BJ (cell line): ENCODE data around the gene GUF1. TPM values are rescaled to one million over a fixed set of nuclear protein-coding genes. Genes with fewer than 3 reads are reported as not detected.

Experiments used
- CTCF ChIA-PET: fragments of 350-600 bp; formaldehyde crosslinking; extraction: SDS; loops from one replicate; lab custom pipeline; 2021; ENCODE audit warnings: antibody characterized with exemption, inconsistent platforms; lab: Yijun Ruan, JAX
- POLR2A ChIA-PET: fragments of 300-600 bp; sonication (Branson Sonifier 250); formaldehyde crosslinking; extraction: SDS; loops from one replicate; lab custom pipeline; 2021; ENCODE audit warnings: antibody characterized with exemption; lab: Charles Lee
- DNase-seq: peaks from one replicate; pipeline ENCODE4 v3.0.0-alpha.2; 2011; ENCODE audit warnings: low read depth
- H3K27me3 ChIP-seq: 2 replicates; pipeline ENCODE4 v1.6.0; 2011; ENCODE audit warnings: low read length; ENCODE audit not compliant: control insufficient read depth, insufficient read depth
- H3K36me3 ChIP-seq: 2 replicates; pipeline ENCODE4 v1.5.1; 2011; ENCODE audit warnings: low read length; ENCODE audit not compliant: control insufficient read depth, insufficient read depth
- H3K4me3 ChIP-seq: 2 replicates; pipeline ENCODE4 v1.5.1; 2011; ENCODE audit warnings: low read depth, mild to moderate bottlenecking, control low read depth, low read length
- CTCF ChIP-seq: IDR thresholded peaks from 2 replicates; pipeline ENCODE4 v1.5.1; 2011; ENCODE audit warnings: low read depth, mild to moderate bottlenecking, control low read depth, inconsistent platforms, low read length, moderate library complexity; ENCODE audit not compliant: insufficient read depth
- polyA plus RNA-seq: library from polyadenylated mRNA; depleted of rRNA; stranded (reverse); fragments of >200 nt; gene quantifications from 2 replicates; pipeline ENCODE4 v1.2.3, GENCODE V29; 2011

The GUF1 gene
- polyA plus RNA-seq, 1 experiment: 6.5 TPM

- POLR2A ChIA-PET: no interaction called here
- CTCF ChIA-PET: no interaction called here
- no peak for DNase-seq
- Histone ChIP-seq H3K36me3 (no peaks in the 10 kb centered on the region), H3K27me3 (no peaks in the 10 kb centered on the region), H3K4me3 (no peak overlapping the region)
- TF ChIP-seq CTCF: no peak
These were observed 3.7 kb upstream of the GUF1 start for GRCh38 chr4:44674471-44674870.

DNA sequence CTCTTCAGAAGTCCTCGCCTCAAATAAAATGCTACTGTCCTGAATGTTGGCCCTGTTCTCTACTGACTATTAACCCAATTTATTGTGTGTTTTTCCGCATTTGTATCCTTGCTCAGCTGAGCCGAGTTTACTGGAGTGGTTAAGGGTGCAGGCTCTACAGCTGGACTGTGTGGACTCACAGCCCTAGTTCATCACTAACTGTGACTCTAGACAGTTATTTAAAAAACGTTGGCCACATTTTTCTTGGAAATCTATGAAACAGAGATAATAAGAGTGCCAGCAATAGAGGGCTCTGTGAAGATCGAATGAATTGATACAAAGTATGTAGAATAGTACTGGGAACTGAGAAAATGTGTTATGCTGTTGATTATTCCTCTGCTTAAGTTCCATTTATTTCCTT is 2.9 kb upstream of the GUF1 start:
- Histone ChIP-seq H3K36me3 (no peaks in the 10 kb centered on the region), H3K4me3 (no peak overlapping the region), H3K27me3 (no peaks in the 10 kb centered on the region)
- CTCF ChIA-PET: no interaction called here
- POLR2A ChIA-PET: no interaction called here
- no peak for DNase-seq
- TF ChIP-seq CTCF: no peak

- ChIA-PET POLR2A (no interaction called here), CTCF (interaction anchor here (3.0 kb wide), 1 partner anchor 47 kb away, joined by 9 read pairs; the partner anchor contains the start of gene GNPDA2)
- TF ChIP-seq CTCF: no peak
- no peaks in the 10 kb centered on the region for H3K27me3 ChIP-seq
- peak overlapping the region; percentile 95 for H3K4me3 ChIP-seq
- DNase-seq: no peak
- peaks cover 2% of the 10 kb centered on the region; the same call in 1 of the 2 replicates for H3K36me3 ChIP-seq
These were observed 840 bp downstream of the GUF1 start for GRCh38 chr4:44679060-44679459.

GRCh38 chr4:44684648-44685047 is 6.4 kb downstream of the GUF1 start:
- no peak for TF ChIP-seq CTCF
- ChIA-PET CTCF (no interaction called here), POLR2A (no interaction called here)
- H3K27me3 ChIP-seq: no peaks in the 10 kb centered on the region
- H3K36me3 ChIP-seq: peaks cover 2% of the 10 kb centered on the region
- no peak overlapping the region for H3K4me3 ChIP-seq
- DNase-seq: no peak

DNA sequence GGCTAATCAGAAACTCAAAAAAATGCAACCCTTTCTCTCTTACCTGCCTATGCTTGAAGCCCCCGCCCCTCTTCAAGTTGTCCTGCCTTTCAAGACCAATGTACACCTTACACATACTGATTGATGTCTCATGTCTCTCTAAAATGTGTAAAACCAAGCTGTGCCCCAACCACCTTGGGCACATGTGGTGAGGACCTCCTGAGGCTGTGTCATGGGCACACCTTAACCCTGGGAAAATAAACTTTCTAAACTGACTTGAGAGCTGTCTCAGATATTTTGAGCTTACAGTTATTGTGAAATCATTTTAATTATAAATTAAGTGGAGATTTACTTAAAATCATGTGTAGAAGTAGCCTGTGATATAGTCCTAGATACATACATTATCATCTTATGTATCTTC is 22.2 kb downstream of the GUF1 start:
- Histone ChIP-seq H3K36me3 (no peaks in the 10 kb centered on the region), H3K27me3 (no peaks in the 10 kb centered on the region), H3K4me3 (no peak overlapping the region)
- POLR2A ChIA-PET: no interaction called here
- CTCF ChIA-PET: interaction anchor here (1.2 kb wide), 1 partner anchor 10 kb away, joined by 3 read pairs; no protein-coding TSS in a partner anchor
- no peak for DNase-seq
- TF ChIP-seq CTCF: no peak
